Transverse colon (tissue), 4 donors: ENCODE results near the gene BAHCC1. TPM values are rescaled to one million over a fixed set of nuclear protein-coding genes. Genes with fewer than 3 reads are reported as not detected.

Source experiments
- DNase-seq: peaks from one replicate; pipeline ENCODE4 v3.0.0-alpha.2; 2019
- H3K27ac ChIP-seq, 4 donors: fragments of 200-600 bp; sonication (generic); 2 replicates each; pipeline ENCODE4 v1.5.1; 2016 to 2018; ENCODE audit warnings: inconsistent platforms in 4 of 4
- H3K27me3 ChIP-seq: fragments of 200-600 bp; sonication (generic); 2 replicates; pipeline ENCODE4 v1.5.1; 2017; ENCODE audit warnings: inconsistent platforms
- H3K36me3 ChIP-seq, 4 donors: fragments of 200-600 bp; sonication (generic); 2 replicates each; pipeline ENCODE4 v1.5.1; 2017 to 2019; ENCODE audit warnings: inconsistent platforms in 4 of 4
- H3K4me1 ChIP-seq, 4 donors: fragments of 200-600 bp; sonication (generic); 2 replicates each; pipeline ENCODE4 v1.5.1; 2017 to 2020; ENCODE audit warnings: inconsistent platforms in 4 of 4
- H3K4me3 ChIP-seq, 4 donors: fragments of 200-600 bp; sonication (generic); 1 replicate in 1 of 4; 2 replicates in 3 of 4; pipeline versions ENCODE4 v1.5.1 to v1.6.1; 2017 to 2019; ENCODE audit warnings: inconsistent platforms in 4 of 4
- H3K9me3 ChIP-seq, 2 donors: fragments of 200-600 bp; sonication (generic); 2 replicates each; pipeline ENCODE4 v1.5.1; 2017 to 2019; ENCODE audit warnings: inconsistent platforms in 2 of 2
- EP300 ChIP-seq: sonication (generic); formaldehyde crosslinking; IDR thresholded peaks from one replicate; pipeline ENCODE4 v1.6.1; 2017; ENCODE audit warnings: antibody characterized with exemption, low read depth
- POLR2A ChIP-seq: fragments of 450-650 bp; IDR thresholded peaks from one replicate; pipeline ENCODE4 v1.6.1; 2016; ENCODE audit warnings: antibody characterized with exemption, mild to moderate bottlenecking, moderate library complexity
- POLR2AphosphoS5 ChIP-seq, 3 donors: sonication (generic); formaldehyde crosslinking; IDR thresholded peaks; one replicate each; pipeline ENCODE4 v1.6.1; 2016; ENCODE audit warnings: antibody characterized with exemption in 3 of 3
- WGBS, 2 donors: methylation state at CpG; one replicate each; pipeline ENCODE4 v1.1.5; 2018; ENCODE audit warnings: low coverage in 1 of 2; 5-methylcytosine and 5-hydroxymethylcytosine counted together
- in situ Hi-C, 4 donors: fragments of 200-750 bp; cut with MboI; loops; one replicate each; pipeline versions ENCODE4 v1.15.0 to v1.15.1; 2017; ENCODE audit warnings: low sequenced_read_pairs in 3 of 4, low pct_ligation_motif_present in 1 of 4, low pct_unique_long_range_greater_than_20kb in 1 of 4
- intact Hi-C: fragments of 100-400 bp; cut with DNase I; formaldehyde crosslinking; loops from one replicate; pipeline ENCODE4 v1.15.1; 2023; ENCODE audit warnings: low total_unique reads
- total RNA-seq, 4 donors: library from RNA; depleted of rRNA; stranded (reverse); fragments of >200 nt; gene quantifications; one replicate each; pipeline ENCODE4 v1.1.0, GENCODE V29; 2016
- TF ChIP-seq, protein P1 (sequence below), 5 experiments: fragments of 200-600 bp in 3 of 5; fragments of 450-650 bp in 2 of 5; sonication (generic) in 3 of 5; IDR thresholded peaks; 1 replicate in 2 of 5; 2 replicates in 3 of 5; pipeline ENCODE4 v1.5.1; 2016 to 2017; ENCODE audit warnings: antibody characterized with exemption in 5 of 5, inconsistent platforms in 3 of 5, mild to moderate bottlenecking in 2 of 5, moderate library complexity in 1 of 5

Gene BAHCC1
- total RNA-seq, 4 donors from 2014 or later: 8.7 to 133 (median 12.4) TPM

DNA sequence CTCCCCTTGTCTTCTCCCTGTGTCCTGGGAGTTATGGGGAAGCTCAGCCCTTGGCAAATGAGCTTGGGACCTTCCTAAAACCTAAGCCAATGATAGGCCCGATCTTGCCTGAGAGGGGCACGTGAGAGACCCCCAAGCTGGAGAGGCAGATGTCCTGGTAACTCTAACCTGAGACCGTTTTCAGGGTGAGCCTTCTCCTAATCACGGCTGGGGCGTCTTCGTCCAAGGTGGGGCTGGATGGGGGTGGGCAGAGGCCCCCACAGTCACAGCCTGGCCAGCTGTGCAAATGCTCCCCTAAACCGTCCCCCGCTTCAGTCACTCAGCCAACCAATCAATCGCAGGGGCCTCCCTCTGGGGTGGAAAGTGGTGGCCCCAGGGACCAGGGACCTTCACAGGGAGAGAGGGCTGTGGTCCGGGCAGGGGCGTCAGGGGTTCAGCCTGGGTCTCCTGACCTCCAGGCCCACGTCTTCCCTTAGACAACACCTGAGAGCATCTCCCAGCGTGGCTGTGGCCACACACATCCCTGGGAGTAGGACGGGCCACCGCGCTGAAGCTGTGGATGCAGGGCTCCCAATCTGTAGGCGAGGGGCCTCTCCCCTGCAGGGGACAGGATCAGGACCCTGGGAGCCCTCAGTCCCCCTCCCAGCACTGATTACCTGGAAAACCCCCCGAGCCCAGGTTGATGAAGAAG is 86.7 kb downstream of the BAHCC1 start:
- no peaks in the 10 kb centered on the region for H3K9me3 ChIP-seq
- no peak for TF ChIP-seq EP300
- no peak for TF ChIP-seq POLR2A
- TF ChIP-seq, protein P1, sequence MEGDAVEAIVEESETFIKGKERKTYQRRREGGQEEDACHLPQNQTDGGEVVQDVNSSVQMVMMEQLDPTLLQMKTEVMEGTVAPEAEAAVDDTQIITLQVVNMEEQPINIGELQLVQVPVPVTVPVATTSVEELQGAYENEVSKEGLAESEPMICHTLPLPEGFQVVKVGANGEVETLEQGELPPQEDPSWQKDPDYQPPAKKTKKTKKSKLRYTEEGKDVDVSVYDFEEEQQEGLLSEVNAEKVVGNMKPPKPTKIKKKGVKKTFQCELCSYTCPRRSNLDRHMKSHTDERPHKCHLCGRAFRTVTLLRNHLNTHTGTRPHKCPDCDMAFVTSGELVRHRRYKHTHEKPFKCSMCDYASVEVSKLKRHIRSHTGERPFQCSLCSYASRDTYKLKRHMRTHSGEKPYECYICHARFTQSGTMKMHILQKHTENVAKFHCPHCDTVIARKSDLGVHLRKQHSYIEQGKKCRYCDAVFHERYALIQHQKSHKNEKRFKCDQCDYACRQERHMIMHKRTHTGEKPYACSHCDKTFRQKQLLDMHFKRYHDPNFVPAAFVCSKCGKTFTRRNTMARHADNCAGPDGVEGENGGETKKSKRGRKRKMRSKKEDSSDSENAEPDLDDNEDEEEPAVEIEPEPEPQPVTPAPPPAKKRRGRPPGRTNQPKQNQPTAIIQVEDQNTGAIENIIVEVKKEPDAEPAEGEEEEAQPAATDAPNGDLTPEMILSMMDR (IDR thresholded peaks at IDR 0.05): no peak
- TF ChIP-seq POLR2AphosphoS5 (IDR thresholded peaks at IDR 0.05): no peak
- no peak for DNase-seq
- H3K36me3 ChIP-seq: no peaks in the 10 kb centered on the region
- no peak overlapping the region for H3K27ac ChIP-seq
- WGBS, 2 donors: 59% methylated on average over 17 of the region's 18 CpGs; no CpG with 5 or more reads in 1 of the 2 donors
- in situ Hi-C loops: loop anchor here in 3 of 4 donors (25.0 kb wide), 3 partner anchors 95 to 220 kb away; partner anchors contain the start of genes BAHCC1 (in 1 of the 3) and SLC38A10 (in 1 of the 3)
- intact Hi-C loops: loop anchor here (2.0 to 5.0 kb wide), 3 partner anchors 87 to 230 kb away; partner anchors contain the start of gene BAHCC1
- H3K4me1 ChIP-seq: peaks cover 14 to 28% (median 25%) of the 10 kb centered on the region in 4 donors
- peak overlapping the region; percentile 32 to 53 (median 38) for H3K4me3 ChIP-seq
- peaks cover 29% of the 10 kb centered on the region for H3K27me3 ChIP-seq

DNA sequence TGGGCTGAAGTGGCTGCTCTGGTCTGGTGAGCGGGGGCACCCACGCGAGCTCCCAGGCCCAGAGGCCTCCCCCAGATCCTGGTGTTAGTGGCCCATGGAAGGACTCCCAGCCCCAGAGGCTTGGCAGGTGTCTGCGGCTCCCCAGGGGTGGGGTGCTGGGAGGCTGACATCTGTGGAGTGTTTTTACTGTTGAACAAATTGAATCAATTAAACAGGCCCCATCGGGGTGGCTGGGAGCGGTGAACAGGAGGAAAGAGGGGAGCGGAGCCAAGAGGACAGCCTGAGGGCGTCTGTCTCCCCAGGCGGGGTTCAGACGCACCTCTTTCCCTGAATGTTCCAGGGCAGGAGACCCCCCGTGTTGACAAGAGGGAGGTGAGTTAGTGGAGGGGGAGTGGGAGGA is 87.4 kb downstream of the BAHCC1 start:
- in situ Hi-C loops (loop anchor here in 3 of 4 donors (25.0 kb wide), 3 partner anchors 95 to 220 kb away; partner anchors contain the start of genes BAHCC1 (in 1 of the 3) and SLC38A10 (in 1 of the 3)), intact Hi-C loops (loop anchor here (2.0 to 5.0 kb wide), 3 partner anchors 88 to 230 kb away; partner anchors contain the start of gene BAHCC1)
- no peak for TF ChIP-seq POLR2A
- no peak for TF ChIP-seq POLR2AphosphoS5 (IDR thresholded peaks at IDR 0.05)
- TF ChIP-seq, protein P1 (IDR thresholded peaks at IDR 0.05): no peak
- TF ChIP-seq EP300: no peak
- DNase-seq: no peak
- Histone ChIP-seq H3K4me3 (no peak overlapping the region), H3K4me1 (peaks cover 14 to 32% (median 29%) of the 10 kb centered on the region in 4 donors), H3K27me3 (peaks cover 29% of the 10 kb centered on the region), H3K36me3 (no peaks in the 10 kb centered on the region), H3K9me3 (no peaks in the 10 kb centered on the region), H3K27ac (no peak overlapping the region)
- 59 to 75% methylated on average over 4 to 11 of the region's 11 CpGs for WGBS, 2 donors

DNA sequence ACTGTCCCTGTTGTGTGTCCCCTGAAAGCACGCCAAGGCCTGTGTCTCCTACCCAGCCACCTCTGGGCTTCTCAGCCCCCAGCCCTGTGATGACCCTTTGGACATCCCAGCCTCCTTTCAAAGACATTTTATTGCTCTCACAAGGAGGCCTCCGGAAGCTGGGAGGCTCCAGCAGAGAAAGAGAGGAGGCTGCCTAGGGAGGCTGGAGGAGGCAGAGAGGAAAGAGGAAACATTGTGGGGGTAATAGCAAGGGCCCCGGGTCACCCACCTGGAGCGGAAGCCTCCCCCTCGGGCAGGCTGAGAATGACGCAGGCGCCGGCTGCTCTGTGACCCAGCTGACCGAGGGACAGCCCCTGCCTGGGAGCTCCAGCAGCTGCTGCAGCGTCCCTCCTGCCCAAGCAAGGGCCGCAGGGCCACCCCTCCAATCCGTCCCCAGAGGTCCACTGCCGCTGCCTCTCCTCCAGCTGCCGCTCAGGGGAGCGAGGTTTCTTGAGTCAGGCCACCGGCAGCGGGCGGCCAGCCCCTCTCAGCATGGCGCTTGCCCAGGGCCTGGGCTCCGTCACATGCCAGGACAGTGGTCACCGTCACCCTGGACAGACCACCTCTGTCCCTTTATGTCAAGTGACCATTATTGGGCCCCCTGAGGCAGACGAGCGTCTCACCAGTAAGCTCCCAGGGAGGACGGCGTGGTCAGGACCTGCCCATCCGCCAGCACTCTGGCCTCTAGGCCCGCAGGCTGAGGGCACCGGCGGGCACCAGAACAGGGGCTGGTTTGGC is 88.0 kb downstream of the BAHCC1 start:
- H3K36me3 ChIP-seq: no peaks in the 10 kb centered on the region
- in situ Hi-C loops: loop anchor here in 3 of 4 donors (25.0 kb wide), 3 partner anchors 96 to 221 kb away; partner anchors contain the start of genes BAHCC1 (in 1 of the 3) and SLC38A10 (in 1 of the 3)

More for the DNA sequence above, 88.0 kb downstream of the BAHCC1 start:
- Histone ChIP-seq H3K4me3 (peak overlapping the region in 2 of 4 donors; percentile 36 to 51), H3K9me3 (no peaks in the 10 kb centered on the region), H3K27ac (no peak overlapping the region), H3K27me3 (peaks cover 29% of the 10 kb centered on the region), H3K4me1 (peaks cover 17 to 36% (median 30%) of the 10 kb centered on the region in 4 donors)
- intact Hi-C loops: loop anchor here (2.0 to 5.0 kb wide), 3 partner anchors 88 to 231 kb away; partner anchors contain the start of gene BAHCC1
- peak; percentile 43 for DNase-seq
- TF ChIP-seq, protein P1 (IDR thresholded peaks at IDR 0.05): no peak
- TF ChIP-seq EP300 (no peak), POLR2A (no peak), POLR2AphosphoS5 (IDR thresholded peaks at IDR 0.05) (no peak)
- 44 to 49% methylated on average over 5 to 27 of the region's 29 CpGs for WGBS, 2 donors
